ENCODE results near the gene EPB41L5.
A peak's percentile ranks its signal among the peaks of the same experiment; 100 is the strongest.
"Not testable (repeated sequence)": the region's sequence is repeated elsewhere in the genome, so short reads cannot be mapped to it uniquely, and the experiment has no call there.

The EPB41L5 gene

DNA sequence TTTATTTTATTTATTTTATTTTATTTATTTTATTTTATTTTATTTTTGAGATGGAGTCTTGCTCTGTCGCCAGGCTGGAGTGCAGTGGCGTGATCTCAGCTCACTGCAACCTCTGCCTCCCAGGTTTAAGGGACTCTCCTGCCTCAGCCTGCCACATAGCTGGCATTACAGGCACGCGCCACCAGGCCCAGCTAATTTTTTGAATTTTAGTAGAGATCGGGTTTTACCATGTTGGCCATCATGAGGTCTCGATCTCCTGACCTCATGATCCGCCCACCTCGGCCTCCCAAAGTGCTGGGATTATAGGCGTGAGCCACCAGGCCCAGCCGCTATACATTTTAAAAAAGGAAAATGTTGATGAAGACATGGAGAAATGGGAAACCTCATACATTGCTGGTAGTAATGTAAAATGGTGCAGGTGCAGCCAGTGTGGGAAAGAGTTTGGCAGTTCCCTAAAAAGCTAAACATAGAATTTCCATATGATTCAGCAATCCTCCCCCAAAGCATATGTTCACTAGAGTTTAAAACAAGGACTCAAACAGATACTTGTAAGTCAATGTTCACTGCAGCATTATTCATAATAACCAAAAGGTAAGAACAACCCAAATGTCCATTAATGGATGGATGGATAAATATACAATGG lies 187.1 kb downstream of the EPB41L5 start:
- DNase-seq (ENCODE audit: low read depth in 2 of 2), result not testable (repeated sequence)

GRCh38 chr2:120203251-120204021 lies 190.6 kb downstream of the EPB41L5 start:
- DNase-seq (ENCODE audit: low read depth in 2 of 2), result no peak

DNA sequence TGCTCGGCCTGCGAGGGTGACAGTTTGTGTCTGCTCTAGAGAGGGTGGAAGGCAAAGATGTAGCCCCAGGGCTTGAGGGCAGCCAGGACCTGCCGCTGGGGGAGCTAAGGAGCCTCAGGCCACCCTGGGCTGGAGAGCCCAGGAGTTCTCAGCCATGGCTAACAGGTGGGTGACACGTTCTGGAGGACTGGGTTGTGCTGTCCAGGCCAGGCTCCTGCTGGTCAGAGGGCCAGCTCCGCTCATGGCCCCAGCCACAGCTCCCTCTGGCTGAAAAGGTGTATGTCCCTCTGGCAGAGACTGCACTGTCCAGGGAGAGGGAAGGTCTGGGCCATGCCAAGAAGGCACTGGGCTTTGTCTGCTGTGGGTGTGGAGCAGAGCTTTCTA lies 191.1 kb downstream of the EPB41L5 start:
- DNase-seq (ENCODE audit: low read depth in 2 of 2), result no peak

DNA sequence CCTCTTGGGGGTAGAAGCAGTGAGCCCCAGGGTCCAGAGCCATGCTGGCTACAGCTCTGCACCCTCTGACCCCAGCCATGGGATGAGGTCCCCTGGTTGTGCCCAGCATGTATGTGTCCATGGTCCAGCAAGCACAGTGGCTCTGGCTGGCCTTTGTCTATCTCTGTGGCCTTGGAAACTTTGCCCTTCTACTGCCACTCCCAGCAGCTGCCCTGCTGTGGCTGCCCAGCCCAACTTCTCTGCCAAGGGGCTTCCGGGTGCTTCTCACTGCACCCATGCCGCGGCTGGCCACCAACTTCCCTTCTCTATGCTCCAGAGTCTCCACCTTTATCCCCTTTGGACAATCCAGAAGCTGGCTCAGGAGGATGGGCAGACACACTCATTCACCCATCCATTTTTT lies 191.5 kb downstream of the EPB41L5 start:
- no peak for DNase-seq (ENCODE audit: low read depth in 2 of 2)

DNA sequence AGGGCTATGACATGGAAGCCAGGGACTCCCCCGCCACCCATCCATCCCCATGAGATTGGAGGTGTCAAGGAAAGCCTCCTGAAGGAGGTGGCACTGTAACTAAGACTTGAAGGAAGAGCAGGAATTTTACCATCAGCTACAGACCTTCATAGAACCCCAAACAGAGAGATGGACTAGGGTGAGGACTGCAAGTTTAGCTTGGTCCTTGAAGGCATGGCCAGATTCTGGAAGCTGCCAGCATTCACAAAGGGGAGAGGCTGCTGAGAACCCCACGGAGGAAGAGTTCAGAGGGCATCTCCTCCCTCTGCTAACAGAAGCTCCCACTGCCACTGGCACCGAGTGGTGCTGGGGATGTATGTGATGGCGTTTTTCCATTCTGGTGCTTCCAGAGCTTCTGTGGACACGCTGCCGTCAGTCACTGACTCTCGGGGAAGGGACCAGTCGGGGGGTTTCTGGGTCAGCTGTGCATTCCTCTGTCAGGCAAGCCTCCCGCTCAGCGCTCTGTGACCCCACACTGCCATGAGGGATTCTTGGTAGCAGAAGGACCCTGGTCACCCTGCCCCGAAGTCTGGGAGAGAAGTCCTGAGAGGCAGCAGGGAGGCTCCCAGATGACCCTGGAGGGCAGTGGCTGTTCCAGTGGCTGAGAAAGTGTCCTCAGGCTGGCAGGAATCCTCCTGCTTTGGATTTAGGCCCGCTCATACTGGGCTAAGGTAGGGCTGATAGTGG lies 192.2 kb downstream of the EPB41L5 start:
- no peak for DNase-seq (ENCODE audit: low read depth in 2 of 2)

GRCh38 chr2:120206022-120206581 lies 193.2 kb downstream of the EPB41L5 start:
- peak; percentile 32 to 37 for DNase-seq (ENCODE audit: low read depth in 2 of 2)

DNA sequence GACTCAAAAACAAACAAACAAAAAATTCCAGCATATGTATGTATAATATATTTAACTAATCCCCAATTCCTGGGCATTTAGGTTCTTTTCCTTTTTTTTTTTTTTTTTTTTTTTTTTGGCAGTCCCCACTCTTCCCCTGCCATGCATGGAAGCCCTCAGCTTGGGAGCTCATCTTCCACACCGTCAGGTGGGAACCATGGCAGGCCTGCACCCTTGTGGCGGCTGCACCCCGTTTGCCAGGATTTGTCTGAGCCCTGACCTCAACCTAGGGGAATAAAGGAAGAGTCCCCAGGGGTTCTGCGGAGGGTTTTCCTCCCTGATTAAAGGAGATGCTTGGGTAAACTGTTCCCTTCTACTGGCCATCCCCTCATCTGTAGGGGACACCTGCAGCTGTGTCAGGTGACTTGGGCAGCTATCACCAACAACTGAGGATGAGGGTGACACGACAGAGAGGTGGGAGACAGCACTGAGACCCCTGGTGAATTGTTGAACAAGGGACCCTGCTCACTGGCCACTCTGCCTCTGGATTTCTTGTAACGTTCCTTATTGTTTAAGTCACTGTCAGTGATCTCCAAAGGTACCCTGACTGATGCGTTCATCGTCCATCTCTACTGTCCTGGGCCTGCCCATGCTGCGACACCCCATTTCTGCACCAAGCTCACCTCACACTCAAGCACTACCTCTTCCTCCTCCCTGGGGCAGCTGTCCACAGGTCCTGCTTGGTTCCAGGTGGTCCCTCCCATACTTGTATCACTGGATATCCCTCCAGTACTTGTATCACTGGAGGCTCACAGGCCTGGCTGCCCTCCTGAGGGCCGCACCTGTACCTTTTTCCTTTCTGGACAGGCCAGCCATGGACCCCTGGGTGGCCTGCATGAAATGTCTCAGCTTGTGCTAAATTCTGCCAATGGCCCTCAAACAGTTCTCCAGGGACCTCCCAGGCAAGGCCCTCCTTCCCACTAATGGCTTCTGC lies 195.8 kb downstream of the EPB41L5 start:
- no peak for DNase-seq (ENCODE audit: low read depth in 2 of 2)

GRCh38 chr2:120209427-120210269 lies 196.8 kb downstream of the EPB41L5 start:
- no peak for DNase-seq (ENCODE audit: low read depth in 2 of 2)

DNA sequence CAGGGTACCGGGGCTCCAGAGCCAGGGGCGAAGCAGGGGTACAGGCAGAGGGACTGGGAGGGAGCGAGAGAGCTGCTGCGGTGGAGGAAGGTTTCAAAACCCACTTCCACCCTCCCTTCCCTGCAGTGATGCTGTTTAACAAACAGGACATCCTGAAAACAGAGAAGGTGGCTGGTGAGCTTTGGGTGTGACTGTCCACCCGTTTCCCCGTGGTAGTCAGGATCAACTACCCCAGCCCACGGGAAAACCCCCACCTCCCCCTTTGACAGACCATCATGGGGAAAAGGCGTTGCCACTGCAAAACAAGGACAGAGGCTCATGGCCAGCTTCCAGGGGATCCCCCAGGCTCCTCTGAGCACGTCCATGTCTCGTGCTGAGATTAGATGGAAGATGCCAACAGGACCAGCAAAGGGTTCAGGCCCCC lies 197.4 kb downstream of the EPB41L5 start:
- DNase-seq (ENCODE audit: low read depth in 2 of 2), result no peak

DNA sequence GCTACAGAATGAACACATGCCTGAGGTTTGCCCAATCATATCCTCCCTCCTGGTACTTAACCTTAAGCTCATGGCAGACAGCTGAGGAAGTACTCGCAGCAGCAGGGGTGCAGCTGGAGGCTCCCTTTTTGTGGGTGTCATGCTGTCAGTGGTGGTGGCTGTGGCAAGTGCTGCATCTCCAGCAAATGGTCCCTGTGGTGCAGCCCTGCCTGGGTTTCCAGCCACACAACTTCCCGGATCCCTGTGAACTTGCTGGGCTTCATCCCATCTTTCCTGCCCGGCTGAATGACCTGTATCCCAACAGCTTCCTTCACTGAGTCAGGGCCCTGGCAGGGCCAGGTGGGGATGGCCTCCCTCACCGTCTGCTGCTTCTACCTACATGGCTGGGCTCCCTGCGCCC lies 205.3 kb downstream of the EPB41L5 start:
- DNase-seq (ENCODE audit: low read depth in 2 of 2), result no peak

DNA sequence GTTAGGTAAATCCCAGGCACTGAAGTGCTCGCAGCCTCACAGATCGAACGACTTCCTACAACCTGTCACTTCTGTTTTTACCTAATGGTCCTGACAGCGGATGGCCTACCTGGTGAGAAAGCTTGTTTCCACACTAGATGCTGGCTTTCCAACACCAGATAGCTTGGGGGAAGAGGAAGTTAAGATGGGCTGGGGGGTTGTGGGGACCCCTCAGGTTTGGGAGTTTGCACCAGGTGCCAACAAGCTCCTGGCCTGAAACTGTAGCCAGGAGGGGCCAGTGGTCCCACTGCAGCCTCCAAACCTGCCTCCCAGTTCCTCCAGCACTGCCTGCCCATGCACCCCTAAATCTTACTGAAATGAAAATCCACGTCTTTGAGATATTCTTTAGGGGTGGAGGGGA lies 206.4 kb downstream of the EPB41L5 start:
- DNase-seq (ENCODE audit: low read depth in 2 of 2), result no peak

- DNase-seq (ENCODE audit: low read depth in 2 of 2), result no peak
Observed at GRCh38 chr2:120219766-120220165, 206.9 kb downstream of the EPB41L5 start.

GRCh38 chr2:120220756-120221155 lies 207.9 kb downstream of the EPB41L5 start:
- no peak for DNase-seq (ENCODE audit: low read depth in 2 of 2)

- DNase-seq (ENCODE audit: low read depth in 2 of 2), result no peak
Observed at GRCh38 chr2:120221616-120222015, 208.7 kb downstream of the EPB41L5 start.

GRCh38 chr2:120222186-120223033 lies 209.5 kb downstream of the EPB41L5 start:
- no peak for DNase-seq (ENCODE audit: low read depth in 2 of 2)

DNA sequence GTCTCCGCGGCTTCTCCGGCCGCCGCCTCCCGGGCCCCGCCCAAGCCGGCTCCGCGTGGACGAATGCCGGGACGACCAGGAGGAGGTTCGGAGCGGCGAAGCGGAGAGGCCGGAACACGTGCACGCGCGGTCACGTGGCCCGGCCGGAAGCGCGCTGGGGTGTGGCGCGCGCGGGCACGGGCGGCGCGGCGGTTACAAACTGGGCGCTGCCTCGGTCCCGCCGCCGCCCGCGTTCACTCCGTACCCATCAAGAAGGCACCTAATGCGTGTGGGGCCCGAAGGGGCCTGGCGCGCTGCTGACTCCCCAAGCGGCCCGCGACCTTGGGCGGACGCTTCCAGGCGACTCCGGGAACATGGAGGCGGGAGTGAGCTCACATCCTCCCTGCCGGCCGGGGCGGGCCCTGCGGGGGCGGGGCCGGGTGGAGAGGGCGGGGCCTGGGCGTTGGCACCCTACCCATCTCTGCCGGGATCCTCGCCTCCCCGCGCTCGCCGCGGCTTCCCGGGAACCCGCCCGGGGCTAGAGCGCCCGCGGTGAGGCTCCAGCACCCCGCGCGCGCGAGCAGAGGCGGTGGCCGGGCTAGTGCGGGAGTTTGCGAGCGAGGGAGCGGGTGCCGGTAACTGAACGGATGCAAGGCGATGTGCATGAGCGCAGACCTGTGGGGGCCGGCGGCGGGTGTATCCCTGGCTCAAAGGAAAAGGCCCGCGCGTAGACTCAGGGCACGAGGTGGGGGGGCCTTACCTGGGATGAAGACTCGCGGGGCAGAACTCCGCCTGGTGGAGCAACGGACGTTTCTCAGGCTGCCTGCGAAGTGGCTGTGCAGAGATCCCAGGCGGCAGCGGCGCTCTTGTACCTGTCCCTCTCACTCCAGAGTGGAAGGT lies 210.4 kb downstream of the EPB41L5 start, which contains the start of gene TMEM185B:
TMEM185B (minus strand) TSS at position 367 of the 879 bp plus-strand sequence. CDS start 424 bp downstream, outside the sequence.
- DNase-seq (ENCODE audit: low read depth in 2 of 2), result peak; percentile 82 to 87

DNA sequence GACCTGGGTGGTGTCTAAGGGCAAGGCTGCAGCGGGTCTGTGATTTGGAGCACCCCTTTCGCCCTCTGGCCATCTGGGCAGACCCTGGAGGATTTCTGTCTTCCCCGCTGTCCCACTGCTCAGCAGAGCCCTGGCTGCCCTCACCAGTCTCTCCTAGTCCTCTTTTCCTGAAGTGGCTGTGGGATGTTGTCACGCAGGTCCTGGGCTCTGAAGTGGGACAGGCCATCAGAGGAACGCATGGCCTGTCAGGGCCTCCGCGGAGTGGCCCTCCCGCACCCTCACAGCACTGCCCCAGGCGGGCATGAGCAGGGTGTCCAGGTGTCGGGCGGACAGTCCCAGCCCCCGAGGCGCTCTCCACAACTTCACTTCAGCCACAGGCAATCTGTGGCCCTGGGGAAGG lies 211.4 kb downstream of the EPB41L5 start:
- DNase-seq (ENCODE audit: low read depth in 2 of 2), result no peak
